DOHH2 (cell line): ENCODE data around the gene ELP1.

Experiments
- H3F3A ChIP-seq: fragments of 200-600 bp; sonication (generic), shearing (Covaris generic); 2 replicates; pipeline ENCODE4 v1.6.0; 2016; ENCODE audit warnings: antibody characterized with exemption, mild to moderate bottlenecking; ENCODE audit not compliant: control insufficient read depth, insufficient read depth
- H3K27ac ChIP-seq: fragments of 200-600 bp; sonication (generic); 2 replicates; pipeline ENCODE4 v1.5.1; 2014; ENCODE audit warnings: low read depth, mild to moderate bottlenecking, low read length, moderate library complexity
- H3K27me3 ChIP-seq: fragments of 200-600 bp; sonication (generic); 2 replicates; pipeline ENCODE4 v1.6.1; 2014; ENCODE audit warnings: mild to moderate bottlenecking, low read length, mixed read lengths; ENCODE audit not compliant: control insufficient read depth
- H3K36me3 ChIP-seq: fragments of 200-600 bp; sonication (generic); 2 replicates; pipeline ENCODE4 v1.6.1; 2014; ENCODE audit warnings: mild to moderate bottlenecking, low read length, moderate library complexity, mixed read lengths; ENCODE audit not compliant: control insufficient read depth
- H3K4me1 ChIP-seq: fragments of 200-600 bp; sonication (generic); 2 replicates; pipeline ENCODE4 v1.6.1; 2014; ENCODE audit warnings: mild to moderate bottlenecking, low read length, mixed read lengths; ENCODE audit not compliant: control insufficient read depth
- H3K4me2 ChIP-seq: fragments of 200-600 bp; sonication (generic); 2 replicates; pipeline ENCODE4 v1.6.0; 2014; ENCODE audit warnings: mild to moderate bottlenecking, low read length, moderate library complexity
- H3K4me3 ChIP-seq: fragments of 200-600 bp; sonication (generic); 2 replicates; pipeline ENCODE4 v1.5.1; 2014; ENCODE audit warnings: mild to moderate bottlenecking, low read length, mixed read lengths
- H3K79me2 ChIP-seq: fragments of 200-600 bp; sonication (generic); 2 replicates; pipeline ENCODE4 v1.6.1; 2014; ENCODE audit warnings: mild to moderate bottlenecking, low read length, mixed read lengths; ENCODE audit not compliant: control insufficient read depth
- H3K9me2 ChIP-seq: fragments of 200-600 bp; sonication (generic); replicated peaks from 2 replicates; pipeline ENCODE4 v1.6.1; 2014; ENCODE audit warnings: mild to moderate bottlenecking, low read length, mixed read lengths; ENCODE audit not compliant: control insufficient read depth
- H3K9me3 ChIP-seq: fragments of 200-600 bp; sonication (generic); 2 replicates; pipeline ENCODE4 v1.6.1; 2014; ENCODE audit warnings: antibody characterized with exemption, low read length, mixed read lengths; ENCODE audit not compliant: control insufficient read depth, insufficient read depth
- H4K20me1 ChIP-seq: fragments of 200-600 bp; sonication (generic); 2 replicates; pipeline ENCODE4 v1.6.0; 2014; ENCODE audit warnings: low read depth, mild to moderate bottlenecking, antibody characterized with exemption, low read length, moderate library complexity; ENCODE audit not compliant: control insufficient read depth, insufficient read depth
- CTCF ChIP-seq: fragments of 200-600 bp; sonication (generic); IDR thresholded peaks from one replicate; pipeline ENCODE4 v1.5.1; 2014; ENCODE audit warnings: antibody characterized with exemption, mild to moderate bottlenecking, low read depth, low read length; ENCODE audit not compliant: poor library complexity, severe bottlenecking
- EZH2phosphoT487 ChIP-seq: fragments of 200-600 bp; sonication (generic); IDR thresholded peaks from 2 replicates; pipeline ENCODE4 v1.6.1; 2017; ENCODE audit warnings: borderline replicate concordance, mild to moderate bottlenecking, antibody characterized with exemption, low read length, moderate library complexity, mixed read lengths

The ELP1 gene

GRCh38 chr9:108845947-108846346 lies 88.0 kb downstream of the ELP1 start:
- no peaks in the 10 kb centered on the region for H3K79me2 ChIP-seq
- 0 out of 2 replicates have a peak, but pooled peaks cover 3% of the 10 kb centered on the region for H3K27me3 ChIP-seq
- H3K4me2 ChIP-seq = no peak overlapping the region
- TF ChIP-seq EZH2phosphoT487 (no peak), CTCF (no peak)
- no peaks in the 10 kb centered on the region for H3K9me3 ChIP-seq
- H3K27ac ChIP-seq = no peak overlapping the region
- no peaks in the 10 kb centered on the region for H3K36me3 ChIP-seq
- no peak overlapping the region for H3K4me3 ChIP-seq
- no peaks in the 10 kb centered on the region for H3K4me1 ChIP-seq
- no peaks in the 10 kb centered on the region for H4K20me1 ChIP-seq
- no peaks in the 10 kb centered on the region for H3F3A ChIP-seq
- no peaks in the 10 kb centered on the region for H3K9me2 ChIP-seq

GRCh38 chr9:108845507-108845906 lies 88.4 kb downstream of the ELP1 start:
- Histone ChIP-seq H3K27me3 (0 out of 2 replicates have a peak, but pooled peaks cover 3% of the 10 kb centered on the region), H3K36me3 (no peaks in the 10 kb centered on the region), H4K20me1 (no peaks in the 10 kb centered on the region), H3K9me2 (no peaks in the 10 kb centered on the region), H3F3A (no peaks in the 10 kb centered on the region), H3K4me1 (no peaks in the 10 kb centered on the region), H3K79me2 (no peaks in the 10 kb centered on the region), H3K4me3 (no peak overlapping the region), H3K9me3 (no peaks in the 10 kb centered on the region), H3K27ac (no peak overlapping the region), H3K4me2 (no peak overlapping the region)
- TF ChIP-seq EZH2phosphoT487 = no peak
- TF ChIP-seq CTCF = no peak

- no peaks in the 10 kb centered on the region for H4K20me1 ChIP-seq
- 0 out of 2 replicates have a peak, but pooled peaks cover 3% of the 10 kb centered on the region for H3K27me3 ChIP-seq
- H3K9me3 ChIP-seq = no peaks in the 10 kb centered on the region
- no peak overlapping the region for H3K4me2 ChIP-seq
- no peak overlapping the region for H3K27ac ChIP-seq
- no peaks in the 10 kb centered on the region for H3F3A ChIP-seq
- no peaks in the 10 kb centered on the region for H3K9me2 ChIP-seq
- no peaks in the 10 kb centered on the region for H3K79me2 ChIP-seq
- H3K36me3 ChIP-seq = no peaks in the 10 kb centered on the region
- no peak overlapping the region for H3K4me3 ChIP-seq
- TF ChIP-seq EZH2phosphoT487 = no peak
- TF ChIP-seq CTCF = no peak
- no peaks in the 10 kb centered on the region for H3K4me1 ChIP-seq
Measured at GRCh38 chr9:108844856-108845255, 89.1 kb downstream of the ELP1 start.

- H4K20me1 ChIP-seq = no peaks in the 10 kb centered on the region
- 0 out of 2 replicates have a peak, but pooled peaks cover 3% of the 10 kb centered on the region for H3K27me3 ChIP-seq
- H3K9me2 ChIP-seq = no peaks in the 10 kb centered on the region
- H3K9me3 ChIP-seq = no peaks in the 10 kb centered on the region
- no peak for TF ChIP-seq EZH2phosphoT487
- TF ChIP-seq CTCF = no peak
- H3K4me2 ChIP-seq = no peak overlapping the region
- H3K36me3 ChIP-seq = no peaks in the 10 kb centered on the region
- no peak overlapping the region for H3K27ac ChIP-seq
- H3K79me2 ChIP-seq = no peaks in the 10 kb centered on the region
- H3F3A ChIP-seq = no peaks in the 10 kb centered on the region
- H3K4me3 ChIP-seq = no peak overlapping the region
- H3K4me1 ChIP-seq = no peaks in the 10 kb centered on the region
Measured at GRCh38 chr9:108844391-108844790, 89.5 kb downstream of the ELP1 start.
